ENCODE results near the gene PIK3C3.

DNA sequence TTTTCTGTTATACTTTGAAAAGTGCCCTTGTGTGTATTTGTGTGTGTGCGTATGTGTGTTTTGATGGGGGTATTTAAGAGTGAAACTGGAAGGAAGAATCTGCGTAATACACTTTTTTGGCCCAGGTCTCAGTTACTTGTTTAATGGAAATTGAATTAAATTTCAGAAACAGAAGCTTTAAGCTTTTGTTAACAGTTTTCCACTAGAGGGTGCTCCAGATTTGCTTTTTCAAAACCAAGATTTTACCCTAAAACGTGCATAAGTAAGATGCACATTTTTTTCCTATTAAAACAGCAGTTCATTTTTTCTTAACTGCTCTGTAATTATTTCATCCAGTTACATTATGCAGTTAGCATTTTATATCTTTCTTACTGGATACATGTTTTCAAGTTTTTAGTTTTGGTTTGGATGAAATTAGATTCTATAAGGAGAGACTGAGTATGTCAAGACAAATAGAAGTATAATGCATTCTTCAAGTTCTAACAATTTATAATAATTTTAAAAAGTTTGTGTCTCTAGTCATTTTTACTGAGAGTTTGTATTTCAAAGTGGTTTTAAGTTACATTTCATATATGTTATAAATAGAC is 97.2 kb downstream of the PIK3C3 start:
- TF ChIP-seq, protein P1, sequence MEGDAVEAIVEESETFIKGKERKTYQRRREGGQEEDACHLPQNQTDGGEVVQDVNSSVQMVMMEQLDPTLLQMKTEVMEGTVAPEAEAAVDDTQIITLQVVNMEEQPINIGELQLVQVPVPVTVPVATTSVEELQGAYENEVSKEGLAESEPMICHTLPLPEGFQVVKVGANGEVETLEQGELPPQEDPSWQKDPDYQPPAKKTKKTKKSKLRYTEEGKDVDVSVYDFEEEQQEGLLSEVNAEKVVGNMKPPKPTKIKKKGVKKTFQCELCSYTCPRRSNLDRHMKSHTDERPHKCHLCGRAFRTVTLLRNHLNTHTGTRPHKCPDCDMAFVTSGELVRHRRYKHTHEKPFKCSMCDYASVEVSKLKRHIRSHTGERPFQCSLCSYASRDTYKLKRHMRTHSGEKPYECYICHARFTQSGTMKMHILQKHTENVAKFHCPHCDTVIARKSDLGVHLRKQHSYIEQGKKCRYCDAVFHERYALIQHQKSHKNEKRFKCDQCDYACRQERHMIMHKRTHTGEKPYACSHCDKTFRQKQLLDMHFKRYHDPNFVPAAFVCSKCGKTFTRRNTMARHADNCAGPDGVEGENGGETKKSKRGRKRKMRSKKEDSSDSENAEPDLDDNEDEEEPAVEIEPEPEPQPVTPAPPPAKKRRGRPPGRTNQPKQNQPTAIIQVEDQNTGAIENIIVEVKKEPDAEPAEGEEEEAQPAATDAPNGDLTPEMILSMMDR (IDR thresholded peaks at IDR 0.05) = no peak
- no peak for TF ChIP-seq POLR2A (IDR thresholded peaks at IDR 0.05)
- TF ChIP-seq EP300 (IDR thresholded peaks at IDR 0.05) = no peak

Measured in ovary (tissue), 3 donors.